K562 (cell line): ENCODE measurements around the gene POMGNT2. TPM values are rescaled to one million over a fixed set of nuclear protein-coding genes. Genes with fewer than 3 reads are reported as not detected.

Source experiments
- ADNP ChIP-seq: fragments of 200-800 bp; sonication (Bioruptor generic); IDR thresholded peaks from 2 replicates; pipeline ENCODE4 v1.6.1; 2016; ENCODE audit warnings: missing genetic modification characterization, missing compliant biosample characterization
- ARHGAP35 ChIP-seq: fragments of 450-650 bp; IDR thresholded peaks from 2 replicates; pipeline ENCODE4 v1.6.1; 2018; ENCODE audit not compliant: partially characterized antibody
- ASH1L ChIP-seq: fragments of 450-650 bp; IDR thresholded peaks from 2 replicates; pipeline ENCODE4 v1.6.1; 2018; ENCODE audit warnings: borderline replicate concordance, mild to moderate bottlenecking, low read depth; ENCODE audit not compliant: partially characterized antibody
- CEBPZ ChIP-seq: fragments of 150-350 bp; IDR thresholded peaks from 2 replicates; pipeline ENCODE4 v1.6.1; 2014; ENCODE audit warnings: low read depth, mild to moderate bottlenecking, low read length, borderline replicate concordance
- CREB5 ChIP-seq: fragments of 250-450 bp; sonication (Bioruptor Pico); IDR thresholded peaks from 2 replicates; pipeline ENCODE4 v1.5.0; 2020; ENCODE audit warnings: mild to moderate bottlenecking
- DEAF1 ChIP-seq: fragments of 450-650 bp; formaldehyde crosslinking; IDR thresholded peaks from 2 replicates; pipeline ENCODE4 v1.4.0; 2020; ENCODE audit warnings: mild to moderate bottlenecking, moderate library complexity
- ELK3 ChIP-seq: fragments of 450-650 bp; formaldehyde crosslinking; IDR thresholded peaks from 2 replicates; pipeline ENCODE4 v1.4.0; 2020; ENCODE audit warnings: mild to moderate bottlenecking
- GATAD2B ChIP-seq: fragments of 450-650 bp; IDR thresholded peaks from 2 replicates; pipeline ENCODE4 v1.6.1; 2017; ENCODE audit warnings: mild to moderate bottlenecking, borderline replicate concordance
- HDAC8 ChIP-seq: fragments of 450-650 bp; IDR thresholded peaks from 2 replicates; pipeline ENCODE4 v1.6.1; 2016; ENCODE audit warnings: mild to moderate bottlenecking, missing genetic modification characterization, moderate library complexity, missing compliant biosample characterization
- KDM2B ChIP-seq: fragments of 250-450 bp; sonication (Bioruptor Pico); IDR thresholded peaks from 2 replicates; pipeline ENCODE4 v1.8.0; 2021; ENCODE audit warnings: mild to moderate bottlenecking, moderate library complexity
- KHSRP ChIP-seq: fragments of 450-650 bp; IDR thresholded peaks from 2 replicates; pipeline ENCODE4 v1.6.1; 2017
- NR3C1 ChIP-seq: sonication (generic); formaldehyde crosslinking; IDR thresholded peaks from 2 replicates; pipeline ENCODE4 v1.8.1; 2022; ENCODE audit warnings: missing genetic modification reagents
- PML ChIP-seq: IDR thresholded peaks from 2 replicates; pipeline ENCODE4 v1.6.1; 2012; ENCODE audit warnings: low read length, inconsistent platforms
- RBM34 ChIP-seq: fragments of 200-400 bp; formaldehyde crosslinking; IDR thresholded peaks from 2 replicates; pipeline ENCODE4 v1.6.1; 2018; ENCODE audit warnings: low read length, borderline replicate concordance; ENCODE audit not compliant: insufficient read depth
- SMC3 ChIP-seq: conservative IDR thresholded peaks from 2 replicates; pipeline ENCODE4 v1.6.1; 2011; ENCODE audit warnings: low read depth, low read length, improper control_type of control experiment; ENCODE audit not compliant: insufficient read depth
- TCF15 ChIP-seq: fragments of 250-450 bp; sonication (Bioruptor Pico); IDR thresholded peaks from 2 replicates; pipeline ENCODE4 v1.8.0; 2022; ENCODE audit warnings: moderate library complexity, mild to moderate bottlenecking, inconsistent platforms
- TSC22D4 ChIP-seq: fragments of 450-650 bp; IDR thresholded peaks from 2 replicates; pipeline ENCODE4 v1.6.1; 2016; ENCODE audit warnings: missing genetic modification characterization, missing biosample characterization, control low read depth
- YY1 ChIP-seq, 3 experiments: IDR thresholded peaks; 2 replicates each; pipeline ENCODE4 v1.6.1; 2011; ENCODE audit warnings: low read length in 2 of 3, mild to moderate bottlenecking in 2 of 3, moderate library complexity in 2 of 3, borderline replicate concordance in 1 of 3, control low read depth in 1 of 3, low read depth in 1 of 3; ENCODE audit not compliant: insufficient read depth in 3 of 3, insufficient replicate concordance in 2 of 3, control insufficient read depth in 1 of 3, insufficient read length in 1 of 3; ENCODE audit errors: extremely low read depth in 1 of 3
- ZNF23 ChIP-seq: fragments of 250-450 bp; sonication (Bioruptor Pico); IDR thresholded peaks from 2 replicates; pipeline ENCODE4 v1.4.0; 2020; ENCODE audit warnings: mild to moderate bottlenecking
- ZNF57 ChIP-seq: fragments of 450-650 bp; formaldehyde crosslinking; IDR thresholded peaks from 2 replicates; pipeline ENCODE4 v1.4.0; 2020; ENCODE audit warnings: mild to moderate bottlenecking, moderate library complexity
- polyA plus RNA-seq, 8 experiments: library from polyadenylated mRNA; depleted of rRNA in 4 of 8; stranded (reverse) in 5 of 8; unstranded in 3 of 8; fragments of >200 nt; fragmentation: Nextera tagmentation in 2 of 8; fragmentation: Illumina TruSeq in 1 of 8; extraction: Ambion mirVana in 2 of 8; extraction: Trizol in 1 of 8; gene quantifications; 2 replicates each; pipeline versions ENCODE4 v1.2.1 to v1.2.3, GENCODE V29; 2011 to 2014; ENCODE audit warnings: inconsistent platforms in 1 of 8, missing spikeins in 1 of 8
- total RNA-seq, 7 experiments: library from RNA; depleted of rRNA in 6 of 7; stranded (reverse); fragments of >200 nt in 6 of 7; fragmentation: Illumina TruSeq in 2 of 7; extraction: Trizol in 2 of 7; gene quantifications; 2 replicates each; pipeline versions ENCODE4 v1.2.1 to v1.2.3, GENCODE V29; 2011 to 2021; ENCODE audit warnings: low replicate concordance in 1 of 7

Gene POMGNT2
- total and polyA plus RNA-seq, 9 of the 15 experiments (the other 6 are each of a cell fraction or from before 2014, with no cell fraction given) = 0.65 to 14.1 (median 10.3) TPM

GRCh38 chr3:43105596-43106292, at the start of gene POMGNT2 (continued):
- TF ChIP-seq DEAF1 (no peak), YY1 (IDR thresholded peaks at IDR 0.05; ENCODE audit: borderline replicate concordance in 1 of 3, control insufficient read depth in 1 of 3, extremely low read depth in 1 of 3, insufficient read depth in 3 of 3, insufficient read length in 1 of 3, insufficient replicate concordance in 2 of 3, low read depth in 1 of 3, low read length in 2 of 3) (peak in 2 of 3 experiments; percentile 30 to 71), PML (no peak), SMC3 (no peak), ARHGAP35 (no peak), ZNF57 (no peak), ZNF23 (CRISPR knock-in tag) (no peak), CREB5 (CRISPR knock-in tag) (no peak), ELK3 (CRISPR knock-in tag) (no peak), CEBPZ (no peak), NR3C1 (CRISPR knock-in tag) (no peak), KHSRP (no peak), TSC22D4 (tag) (no peak), HDAC8 (tag) (peak; percentile 68; the same call in 1 of the 2 replicates), ASH1L (no peak), ADNP (no peak), KDM2B (peak; percentile 97), TCF15 (CRISPR knock-in tag) (no peak), GATAD2B (peak; percentile 93), RBM34 (0 out of 2 replicates have a peak, but pooled peaks have one; percentile 65)
